Measurements from ENCODE around the gene TSPAN15.

TSPAN15 gene

DNA sequence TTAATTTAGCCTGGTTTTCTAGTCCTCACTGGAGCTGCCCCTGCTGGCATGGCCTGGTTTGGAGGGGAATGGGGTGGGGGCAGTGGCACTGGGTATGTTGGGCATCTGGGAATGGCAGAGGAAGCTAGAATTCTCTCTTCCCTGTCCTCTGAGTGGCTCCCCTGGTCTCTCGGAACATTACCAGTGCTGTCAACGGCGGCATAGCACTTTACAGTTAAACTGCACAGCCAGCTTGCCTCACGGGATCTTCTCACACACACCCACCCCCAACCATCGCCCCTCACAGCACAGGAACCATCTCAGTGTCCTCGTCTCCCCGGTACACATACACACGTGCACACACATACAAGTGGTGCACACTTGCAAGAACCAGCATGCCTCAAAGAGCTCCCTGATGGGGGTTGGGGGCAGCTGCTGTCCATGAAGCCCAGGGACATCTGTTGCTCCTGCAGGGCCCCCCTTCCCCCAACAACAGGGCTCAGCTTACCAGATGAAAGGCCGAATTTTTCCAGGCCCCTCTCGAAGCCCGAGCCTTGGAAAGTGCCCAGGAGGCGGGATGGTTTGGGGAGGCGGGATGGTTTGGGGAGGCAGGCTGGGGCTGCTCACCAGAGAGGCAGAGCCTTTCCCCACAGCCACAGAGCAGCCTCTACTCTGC lies 41.0 kb downstream of the TSPAN15 start:
- no peak overlapping the region for H3K4me2 ChIP-seq (ENCODE audit: insufficient read depth, low read length)
- DNase-seq (no peak), ATAC-seq (ENCODE audit: insufficient read depth, low read depth) (no peak)

DNA sequence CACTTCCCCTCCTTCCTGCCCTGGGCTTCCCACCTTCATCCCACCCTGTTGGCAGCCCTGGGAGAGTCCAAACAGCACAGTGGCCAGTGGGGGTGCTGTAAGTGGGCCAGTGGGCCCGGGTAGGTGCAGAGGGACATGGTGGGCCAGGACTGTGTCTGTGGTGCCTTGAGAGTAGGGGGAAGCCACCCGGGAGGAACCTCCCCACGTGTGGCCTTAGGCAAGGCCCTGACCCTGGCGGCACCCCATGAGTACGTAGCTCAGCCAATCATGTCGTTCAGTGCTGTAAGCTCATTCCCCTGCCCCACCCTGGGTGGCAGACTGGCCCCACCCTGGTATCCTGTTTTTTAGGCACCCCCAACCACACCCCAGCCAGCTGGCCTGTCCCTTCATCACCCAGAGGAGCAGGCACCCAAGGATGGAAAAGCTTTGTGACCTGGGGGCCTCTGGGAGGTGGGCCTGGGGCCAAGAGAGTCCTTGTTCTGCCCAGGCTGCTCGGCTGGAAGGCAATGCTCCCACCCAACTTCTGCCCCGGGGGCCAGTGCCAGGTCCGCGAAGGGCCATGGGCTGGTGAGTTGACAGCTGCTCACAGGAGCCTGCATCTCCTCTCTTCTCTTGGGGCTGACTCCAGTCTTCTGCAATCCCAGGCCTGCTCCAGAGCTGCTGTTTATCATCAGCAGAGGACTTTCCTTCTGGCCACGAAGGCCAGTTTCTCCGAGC lies 41.6 kb downstream of the TSPAN15 start:
- H3K27ac ChIP-seq (ENCODE audit: low read length), result no peak overlapping the region
- H3K4me3 ChIP-seq (ENCODE audit: low read depth in 1 of 2, low read length in 2 of 2), result no peak overlapping the region
- no peaks in the 10 kb centered on the region for H3K79me2 ChIP-seq (ENCODE audit: insufficient read depth, low read length)
- H2AFZ ChIP-seq (ENCODE audit: low read depth, low read length), result no peak overlapping the region
- ATAC-seq (ENCODE audit: insufficient read depth, low read depth) (no peak), DNase-seq (no peak)
- no peaks in the 10 kb centered on the region for H3K27me3 ChIP-seq (ENCODE audit: insufficient read depth, low read length, poor library complexity)
- no peak overlapping the region for H3K4me2 ChIP-seq (ENCODE audit: insufficient read depth, low read length)
- peaks cover 4% of the 10 kb centered on the region for H3K9me3 ChIP-seq (ENCODE audit: insufficient read depth, low read length, severe bottlenecking)
- no peak for TF ChIP-seq EZH2 (IDR thresholded peaks at IDR 0.05; ENCODE audit: borderline replicate concordance, low read depth, low read length, severe bottlenecking)
- TF ChIP-seq, protein P1, sequence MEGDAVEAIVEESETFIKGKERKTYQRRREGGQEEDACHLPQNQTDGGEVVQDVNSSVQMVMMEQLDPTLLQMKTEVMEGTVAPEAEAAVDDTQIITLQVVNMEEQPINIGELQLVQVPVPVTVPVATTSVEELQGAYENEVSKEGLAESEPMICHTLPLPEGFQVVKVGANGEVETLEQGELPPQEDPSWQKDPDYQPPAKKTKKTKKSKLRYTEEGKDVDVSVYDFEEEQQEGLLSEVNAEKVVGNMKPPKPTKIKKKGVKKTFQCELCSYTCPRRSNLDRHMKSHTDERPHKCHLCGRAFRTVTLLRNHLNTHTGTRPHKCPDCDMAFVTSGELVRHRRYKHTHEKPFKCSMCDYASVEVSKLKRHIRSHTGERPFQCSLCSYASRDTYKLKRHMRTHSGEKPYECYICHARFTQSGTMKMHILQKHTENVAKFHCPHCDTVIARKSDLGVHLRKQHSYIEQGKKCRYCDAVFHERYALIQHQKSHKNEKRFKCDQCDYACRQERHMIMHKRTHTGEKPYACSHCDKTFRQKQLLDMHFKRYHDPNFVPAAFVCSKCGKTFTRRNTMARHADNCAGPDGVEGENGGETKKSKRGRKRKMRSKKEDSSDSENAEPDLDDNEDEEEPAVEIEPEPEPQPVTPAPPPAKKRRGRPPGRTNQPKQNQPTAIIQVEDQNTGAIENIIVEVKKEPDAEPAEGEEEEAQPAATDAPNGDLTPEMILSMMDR (IDR thresholded peaks at IDR 0.05; ENCODE audit: borderline replicate concordance, extremely low read depth, low read length, poor library complexity, severe bottlenecking), result no peak
- no peak overlapping the region for H3K9ac ChIP-seq (ENCODE audit: low read depth, low read length)
- H3K36me3 ChIP-seq (ENCODE audit: insufficient read depth, low read length), result no peaks in the 10 kb centered on the region
- H4K20me1 ChIP-seq (ENCODE audit: insufficient read depth, low read length), result no peaks in the 10 kb centered on the region; the same call in 1 of the 2 replicates
- H3K4me1 ChIP-seq (ENCODE audit: insufficient read depth, low read length), result no peaks in the 10 kb centered on the region

More for the DNA sequence above, 41.0 kb downstream of the TSPAN15 start:
- Histone ChIP-seq H3K27me3 (ENCODE audit: insufficient read depth, low read length, poor library complexity) (no peaks in the 10 kb centered on the region), H3K4me3 (ENCODE audit: low read depth in 1 of 2, low read length in 2 of 2) (no peak overlapping the region), H3K4me1 (ENCODE audit: insufficient read depth, low read length) (no peaks in the 10 kb centered on the region), H3K27ac (ENCODE audit: low read length) (no peak overlapping the region), H4K20me1 (ENCODE audit: insufficient read depth, low read length) (no peaks in the 10 kb centered on the region; the same call in 1 of the 2 replicates), H3K79me2 (ENCODE audit: insufficient read depth, low read length) (no peaks in the 10 kb centered on the region), H3K36me3 (ENCODE audit: insufficient read depth, low read length) (no peaks in the 10 kb centered on the region), H3K9ac (ENCODE audit: low read depth, low read length) (no peak overlapping the region), H2AFZ (ENCODE audit: low read depth, low read length) (no peak overlapping the region), H3K9me3 (ENCODE audit: insufficient read depth, low read length, severe bottlenecking) (peaks cover 8% of the 10 kb centered on the region)
- TF ChIP-seq, protein P1 (IDR thresholded peaks at IDR 0.05; ENCODE audit: borderline replicate concordance, extremely low read depth, low read length, poor library complexity, severe bottlenecking), result no peak
- no peak for TF ChIP-seq EZH2 (IDR thresholded peaks at IDR 0.05; ENCODE audit: borderline replicate concordance, low read depth, low read length, severe bottlenecking)

DNA sequence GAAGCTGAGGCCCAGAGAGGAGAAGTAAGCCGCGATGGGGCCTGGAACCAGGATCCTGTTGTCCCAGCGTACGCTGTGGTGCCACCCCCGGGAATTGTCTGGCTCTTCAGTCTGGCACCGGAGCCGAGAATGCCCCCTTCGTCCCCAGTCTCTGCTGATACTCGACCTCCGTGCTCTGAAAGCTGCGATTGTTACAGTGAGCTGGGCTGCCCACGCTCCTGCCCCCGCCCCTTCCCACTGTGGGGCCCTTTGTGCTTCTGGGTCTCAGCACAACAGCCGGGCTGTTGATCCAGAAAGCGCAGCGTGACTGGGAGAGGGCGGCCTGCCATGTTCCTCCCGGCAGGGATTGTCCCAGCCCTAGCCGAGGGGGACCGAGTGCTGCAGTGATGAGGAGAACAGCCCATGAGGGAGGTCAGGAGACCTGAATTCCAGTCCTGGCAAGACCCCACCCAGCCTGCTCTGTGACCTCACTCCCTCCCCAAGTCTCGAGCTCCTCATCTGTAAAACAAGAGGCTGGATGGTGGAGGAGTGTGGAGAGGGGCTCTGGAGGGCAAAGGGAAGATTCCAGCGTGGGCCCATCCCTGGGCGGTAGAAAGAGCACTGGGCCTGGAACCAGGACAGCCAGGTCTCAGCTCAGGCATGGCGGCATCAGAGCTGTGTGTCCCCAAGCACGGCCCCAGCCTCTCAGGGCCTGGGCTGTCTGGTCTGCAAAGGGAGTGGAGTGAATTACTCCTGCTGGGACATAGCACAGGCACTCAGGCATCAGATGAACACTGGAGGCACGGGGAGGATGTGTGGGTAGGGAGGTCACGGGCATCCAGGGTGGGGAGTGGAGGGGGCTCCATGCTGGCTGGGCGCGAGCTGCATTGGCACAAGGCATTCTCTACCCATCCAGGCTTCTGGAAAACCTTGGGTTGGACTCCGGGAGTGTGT lies 43.6 kb downstream of the TSPAN15 start:
- Histone ChIP-seq H2AFZ (ENCODE audit: low read depth, low read length) (no peak overlapping the region), H3K4me3 (ENCODE audit: low read depth in 1 of 2, low read length in 2 of 2) (no peak overlapping the region), H3K4me1 (ENCODE audit: insufficient read depth, low read length) (no peaks in the 10 kb centered on the region), H3K9me3 (ENCODE audit: insufficient read depth, low read length, severe bottlenecking) (no peaks in the 10 kb centered on the region), H3K79me2 (ENCODE audit: insufficient read depth, low read length) (no peaks in the 10 kb centered on the region), H3K27ac (ENCODE audit: low read length) (no peak overlapping the region), H3K36me3 (ENCODE audit: insufficient read depth, low read length) (no peaks in the 10 kb centered on the region), H3K4me2 (ENCODE audit: insufficient read depth, low read length) (no peak overlapping the region), H3K27me3 (ENCODE audit: insufficient read depth, low read length, poor library complexity) (peaks cover 6% of the 10 kb centered on the region), H3K9ac (ENCODE audit: low read depth, low read length) (no peak overlapping the region), H4K20me1 (ENCODE audit: insufficient read depth, low read length) (no peaks in the 10 kb centered on the region; the same call in 1 of the 2 replicates)
- no peak for TF ChIP-seq EZH2 (IDR thresholded peaks at IDR 0.05; ENCODE audit: borderline replicate concordance, low read depth, low read length, severe bottlenecking)
- TF ChIP-seq, protein P1 (IDR thresholded peaks at IDR 0.05; ENCODE audit: borderline replicate concordance, extremely low read depth, low read length, poor library complexity, severe bottlenecking), result no peak
- DNase-seq (no peak), ATAC-seq (ENCODE audit: insufficient read depth, low read depth) (no peak)

All from DND-41 (cell line).